Progenitor cell of endocrine pancreas (in vitro differentiated cells): Measurements from ENCODE around the gene CELF1. TPM values are rescaled to one million over a fixed set of nuclear protein-coding genes. Genes with fewer than 3 reads are reported as not detected.

Experiments used
- DNase-seq: peaks from one replicate; pipeline ENCODE4 v3.0.0; 2021; ENCODE audit warnings: low spot score; ENCODE audit not compliant: unreplicated experiment
- H3K27ac Mint-ChIP-seq: 2 replicates; pipeline ENCODE4 v1.8.0; 2021; ENCODE audit warnings: mild to moderate bottlenecking, moderate library complexity, mixed read lengths
- H3K27me3 Mint-ChIP-seq: 2 replicates; pipeline ENCODE4 v1.8.0; 2021; ENCODE audit warnings: mixed read lengths
- H3K36me3 Mint-ChIP-seq: 2 replicates; pipeline ENCODE4 v1.8.0; 2022; ENCODE audit warnings: mixed read lengths; ENCODE audit not compliant: insufficient read depth
- H3K4me1 Mint-ChIP-seq: 2 replicates; pipeline ENCODE4 v1.8.0; 2021; ENCODE audit warnings: low read depth, mixed read lengths
- H3K4me3 Mint-ChIP-seq: 2 replicates; pipeline ENCODE4 v1.8.0; 2021; ENCODE audit warnings: low read depth, mild to moderate bottlenecking, moderate library complexity, mixed read lengths
- H3K9me3 Mint-ChIP-seq: 2 replicates; pipeline ENCODE4 v1.8.0; 2021; ENCODE audit warnings: low read depth, mixed read lengths
- total RNA-seq: library from RNA; stranded (reverse); gene quantifications from 2 replicates; pipeline ENCODE4 v1.2.1, GENCODE V29; 2021
- TF ChIP-seq, protein P1 (sequence below): fragments of 200-600 bp; sonication (generic); IDR thresholded peaks from one replicate; pipeline ENCODE4 v1.5.0; 2021; ENCODE audit warnings: antibody characterized with exemption, mild to moderate bottlenecking; ENCODE audit not compliant: unreplicated experiment

CELF1 gene
- total RNA-seq, 1 donor from 2014 or later: 161 TPM

DNA sequence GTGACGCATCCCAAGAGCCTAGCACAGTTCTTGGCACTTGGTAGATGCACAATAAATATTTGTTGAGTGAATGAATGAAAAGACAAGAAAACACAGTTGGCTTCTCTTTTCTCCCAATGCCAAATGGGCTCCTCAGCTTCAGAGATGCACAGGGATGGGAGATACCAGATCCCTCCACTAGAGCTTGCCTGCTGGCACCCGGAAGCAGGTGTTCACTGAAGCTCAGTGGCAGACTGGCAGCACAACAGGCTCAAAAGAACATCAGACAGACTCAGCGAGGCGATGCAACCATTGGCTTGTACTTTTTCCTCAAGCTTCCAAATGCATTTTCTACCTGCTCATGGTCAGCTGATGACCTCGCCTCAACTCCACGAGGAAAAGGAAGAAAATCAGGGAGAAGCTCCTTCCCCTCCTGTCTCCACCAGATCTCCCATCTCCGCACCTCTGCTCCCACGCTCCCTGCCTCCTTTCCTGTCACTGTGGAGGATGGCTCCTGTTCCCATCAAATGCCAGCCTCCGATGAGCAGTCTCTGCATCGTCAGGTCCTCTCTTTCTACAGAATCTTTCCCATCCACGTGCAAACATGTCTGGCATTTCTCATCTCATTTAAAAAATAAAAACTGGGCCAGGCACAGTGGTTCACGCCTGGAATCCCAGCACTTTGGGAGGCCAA lies 109.8 kb downstream of the CELF1 start:
- Mint-ChIP-seq H3K9me3 (no peaks in the 10 kb centered on the region), H3K36me3 (no peaks in the 10 kb centered on the region), H3K4me1 (no peaks in the 10 kb centered on the region), H3K27ac (no peak overlapping the region), H3K4me3 (no peak overlapping the region), H3K27me3 (no peaks in the 10 kb centered on the region)
- no peak for DNase-seq
- TF ChIP-seq, protein P1, sequence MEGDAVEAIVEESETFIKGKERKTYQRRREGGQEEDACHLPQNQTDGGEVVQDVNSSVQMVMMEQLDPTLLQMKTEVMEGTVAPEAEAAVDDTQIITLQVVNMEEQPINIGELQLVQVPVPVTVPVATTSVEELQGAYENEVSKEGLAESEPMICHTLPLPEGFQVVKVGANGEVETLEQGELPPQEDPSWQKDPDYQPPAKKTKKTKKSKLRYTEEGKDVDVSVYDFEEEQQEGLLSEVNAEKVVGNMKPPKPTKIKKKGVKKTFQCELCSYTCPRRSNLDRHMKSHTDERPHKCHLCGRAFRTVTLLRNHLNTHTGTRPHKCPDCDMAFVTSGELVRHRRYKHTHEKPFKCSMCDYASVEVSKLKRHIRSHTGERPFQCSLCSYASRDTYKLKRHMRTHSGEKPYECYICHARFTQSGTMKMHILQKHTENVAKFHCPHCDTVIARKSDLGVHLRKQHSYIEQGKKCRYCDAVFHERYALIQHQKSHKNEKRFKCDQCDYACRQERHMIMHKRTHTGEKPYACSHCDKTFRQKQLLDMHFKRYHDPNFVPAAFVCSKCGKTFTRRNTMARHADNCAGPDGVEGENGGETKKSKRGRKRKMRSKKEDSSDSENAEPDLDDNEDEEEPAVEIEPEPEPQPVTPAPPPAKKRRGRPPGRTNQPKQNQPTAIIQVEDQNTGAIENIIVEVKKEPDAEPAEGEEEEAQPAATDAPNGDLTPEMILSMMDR: no peak

- no peak overlapping the region for H3K4me3 Mint-ChIP-seq
- no peaks in the 10 kb centered on the region for H3K4me1 Mint-ChIP-seq
- H3K9me3 Mint-ChIP-seq: no peaks in the 10 kb centered on the region
- no peaks in the 10 kb centered on the region for H3K36me3 Mint-ChIP-seq
- H3K27ac Mint-ChIP-seq: no peak overlapping the region
- no peak for DNase-seq
- TF ChIP-seq, protein P1: no peak
- H3K27me3 Mint-ChIP-seq: no peaks in the 10 kb centered on the region
Observed at GRCh38 chr11:47442514-47442913, 110.4 kb downstream of the CELF1 start.

DNA sequence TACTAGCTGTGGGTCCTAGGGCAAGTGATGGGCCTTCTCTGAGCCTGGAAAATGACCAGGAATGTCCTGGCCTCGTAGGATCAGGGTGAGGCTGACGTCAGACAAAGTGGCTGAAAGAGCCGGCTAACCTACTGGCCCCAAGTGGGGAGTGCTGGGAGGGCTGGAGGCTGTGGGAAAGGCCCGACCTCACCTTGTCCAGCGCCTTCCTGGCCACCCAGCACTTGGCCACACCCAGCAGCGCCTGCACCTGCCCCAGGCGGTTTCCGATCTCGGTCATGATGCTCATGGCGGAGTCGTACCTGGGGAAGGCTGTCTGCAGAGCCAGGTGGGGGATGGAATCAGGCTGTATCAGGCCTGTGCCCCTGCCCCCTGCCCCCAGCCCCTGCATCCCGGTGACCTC lies 111.5 kb downstream of the CELF1 start:
- no peak for DNase-seq
- Mint-ChIP-seq H3K9me3 (no peaks in the 10 kb centered on the region), H3K4me3 (no peak overlapping the region), H3K4me1 (no peaks in the 10 kb centered on the region), H3K27me3 (no peaks in the 10 kb centered on the region), H3K27ac (no peak overlapping the region), H3K36me3 (no peaks in the 10 kb centered on the region)
- TF ChIP-seq, protein P1: no peak

GRCh38 chr11:47440054-47440476 lies 112.9 kb downstream of the CELF1 start:
- DNase-seq: no peak
- Mint-ChIP-seq H3K9me3 (no peaks in the 10 kb centered on the region), H3K4me3 (no peak overlapping the region), H3K36me3 (no peaks in the 10 kb centered on the region), H3K27ac (no peak overlapping the region), H3K27me3 (no peaks in the 10 kb centered on the region), H3K4me1 (no peaks in the 10 kb centered on the region)
- TF ChIP-seq, protein P1: no peak

DNA sequence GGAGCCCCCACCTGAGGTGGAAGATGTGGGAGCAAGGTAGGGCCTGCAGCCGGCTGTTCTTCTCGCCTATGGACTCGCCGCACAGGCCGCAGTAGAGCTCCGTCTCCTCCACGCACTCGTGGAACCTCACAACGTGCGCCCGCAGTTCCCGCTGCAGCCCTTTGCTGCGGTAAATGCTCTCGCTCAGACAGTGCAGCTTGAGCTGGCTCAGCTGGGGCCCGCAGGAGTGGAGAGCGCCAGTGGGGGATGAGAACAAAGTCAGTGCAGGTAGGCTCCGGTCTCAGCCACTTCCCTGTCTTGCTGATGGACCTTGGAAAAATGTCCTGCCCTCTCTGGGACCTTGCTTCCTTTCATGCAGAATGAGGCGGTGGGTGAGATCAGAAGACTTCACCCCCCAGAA lies 114.2 kb downstream of the CELF1 start:
- H3K4me1 Mint-ChIP-seq: no peaks in the 10 kb centered on the region
- H3K36me3 Mint-ChIP-seq: no peaks in the 10 kb centered on the region
- H3K4me3 Mint-ChIP-seq: no peak overlapping the region
- no peak overlapping the region for H3K27ac Mint-ChIP-seq
- TF ChIP-seq, protein P1: no peak
- H3K9me3 Mint-ChIP-seq: no peaks in the 10 kb centered on the region
- no peak for DNase-seq
- no peaks in the 10 kb centered on the region for H3K27me3 Mint-ChIP-seq
